EH (cell line): ENCODE measurements around the gene TNS2.
A peak's percentile ranks its signal among the peaks of the same experiment; 100 is the strongest.

ENCODE experiments used
- DNase-seq: peaks from one replicate; pipeline ENCODE4 v3.0.0-alpha.2; 2015; ENCODE audit warnings: low read depth

TNS2 gene

DNA sequence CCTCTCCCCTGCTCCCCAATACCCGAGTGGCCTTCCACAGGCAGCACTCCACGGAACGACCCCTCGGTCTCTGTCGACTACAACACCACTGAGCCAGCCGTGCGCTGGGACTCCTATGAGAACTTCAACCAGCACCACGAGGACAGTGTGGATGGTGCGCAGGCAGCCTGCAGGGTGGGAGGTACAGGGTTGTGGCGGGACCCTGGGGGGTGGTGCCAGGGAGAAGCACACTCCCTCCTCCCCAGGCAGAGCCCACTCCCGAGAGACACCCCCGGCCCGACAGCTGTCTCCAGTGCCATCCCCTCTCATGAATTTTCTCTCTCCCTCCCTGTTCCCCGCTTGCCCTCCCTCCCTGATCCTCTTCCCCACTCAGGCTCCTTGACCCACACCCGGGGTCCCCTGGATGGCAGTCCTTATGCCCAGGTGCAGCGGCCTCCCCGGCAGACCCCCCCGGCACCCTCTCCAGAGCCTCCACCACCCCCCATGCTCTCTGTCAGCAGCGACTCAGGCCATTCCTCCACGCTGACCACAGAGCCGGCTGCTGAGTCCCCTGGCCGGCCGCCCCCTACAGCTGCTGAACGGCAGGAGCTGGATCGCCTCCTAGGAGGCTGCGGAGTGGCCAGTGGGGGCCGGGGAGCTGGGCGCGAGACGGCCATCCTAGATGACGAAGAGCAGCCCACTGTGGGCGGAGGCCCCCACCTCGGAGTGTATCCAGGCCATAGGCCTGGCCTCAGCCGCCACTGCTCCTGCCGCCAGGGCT lies 9.0 kb downstream of the TNS2 start:
- DNase-seq, result no peak

DNA sequence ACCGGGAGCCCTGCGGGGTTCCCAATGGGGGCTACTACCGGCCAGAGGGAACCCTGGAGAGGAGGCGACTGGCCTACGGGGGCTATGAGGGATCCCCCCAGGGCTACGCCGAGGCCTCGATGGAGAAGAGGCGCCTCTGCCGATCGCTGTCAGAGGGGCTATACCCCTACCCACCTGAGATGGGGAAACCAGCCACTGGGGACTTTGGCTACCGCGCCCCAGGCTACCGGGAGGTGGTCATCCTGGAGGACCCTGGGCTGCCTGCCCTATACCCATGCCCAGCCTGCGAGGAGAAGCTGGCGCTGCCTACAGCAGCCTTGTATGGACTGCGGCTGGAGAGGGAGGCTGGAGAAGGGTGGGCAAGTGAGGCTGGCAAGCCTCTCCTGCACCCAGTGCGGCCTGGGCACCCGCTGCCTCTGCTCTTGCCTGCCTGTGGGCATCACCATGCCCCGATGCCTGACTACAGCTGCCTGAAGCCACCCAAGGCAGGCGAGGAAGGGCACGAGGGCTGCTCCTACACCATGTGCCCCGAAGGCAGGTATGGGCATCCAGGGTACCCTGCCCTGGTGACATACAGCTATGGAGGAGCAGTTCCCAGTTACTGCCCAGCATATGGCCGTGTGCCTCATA lies 9.7 kb downstream of the TNS2 start:
- no peak for DNase-seq

DNA sequence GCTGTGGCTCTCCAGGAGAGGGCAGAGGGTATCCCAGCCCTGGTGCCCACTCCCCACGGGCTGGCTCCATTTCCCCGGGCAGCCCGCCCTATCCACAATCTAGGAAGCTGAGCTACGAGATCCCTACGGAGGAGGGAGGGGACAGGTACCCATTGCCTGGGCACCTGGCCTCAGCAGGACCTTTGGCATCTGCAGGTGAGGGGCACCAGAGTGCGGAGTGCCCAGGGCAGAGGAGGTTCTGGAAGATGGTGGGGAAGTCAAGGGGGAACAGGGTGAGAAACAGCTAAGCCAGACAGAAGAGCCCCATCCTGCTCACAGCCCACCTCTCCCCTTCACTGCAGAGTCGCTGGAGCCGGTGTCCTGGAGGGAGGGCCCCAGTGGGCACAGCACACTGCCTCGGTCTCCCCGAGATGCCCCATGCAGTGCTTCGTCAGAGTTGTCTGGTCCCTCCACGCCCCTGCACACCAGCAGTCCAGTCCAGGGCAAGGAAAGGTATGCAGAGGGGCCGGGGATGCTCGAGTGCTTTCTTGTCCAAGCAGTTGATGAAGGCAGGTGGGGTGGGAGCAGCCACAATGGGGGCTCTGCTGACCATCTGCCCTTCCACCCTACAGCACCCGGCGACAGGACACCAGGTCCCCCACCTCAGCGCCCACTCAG lies 10.3 kb downstream of the TNS2 start:
- no peak for DNase-seq

DNA sequence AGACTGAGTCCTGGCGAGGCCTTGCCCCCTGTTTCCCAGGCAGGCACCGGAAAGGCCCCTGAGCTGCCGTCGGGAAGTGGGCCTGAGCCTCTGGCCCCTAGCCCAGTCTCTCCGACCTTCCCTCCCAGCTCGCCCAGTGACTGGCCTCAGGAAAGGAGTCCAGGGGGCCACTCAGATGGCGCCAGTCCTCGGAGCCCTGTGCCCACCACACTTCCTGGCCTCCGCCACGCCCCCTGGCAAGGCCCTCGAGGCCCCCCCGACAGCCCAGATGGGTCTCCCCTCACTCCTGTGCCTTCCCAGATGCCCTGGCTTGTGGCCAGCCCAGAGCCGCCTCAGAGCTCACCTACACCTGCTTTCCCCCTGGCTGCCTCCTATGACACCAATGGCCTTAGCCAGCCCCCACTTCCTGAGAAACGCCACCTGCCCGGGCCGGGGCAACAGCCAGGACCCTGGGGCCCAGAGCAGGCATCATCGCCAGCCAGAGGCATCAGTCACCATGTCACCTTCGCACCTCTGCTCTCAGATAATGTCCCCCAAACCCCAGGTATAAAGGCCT lies 10.9 kb downstream of the TNS2 start:
- DNase-seq, result no peak

DNA sequence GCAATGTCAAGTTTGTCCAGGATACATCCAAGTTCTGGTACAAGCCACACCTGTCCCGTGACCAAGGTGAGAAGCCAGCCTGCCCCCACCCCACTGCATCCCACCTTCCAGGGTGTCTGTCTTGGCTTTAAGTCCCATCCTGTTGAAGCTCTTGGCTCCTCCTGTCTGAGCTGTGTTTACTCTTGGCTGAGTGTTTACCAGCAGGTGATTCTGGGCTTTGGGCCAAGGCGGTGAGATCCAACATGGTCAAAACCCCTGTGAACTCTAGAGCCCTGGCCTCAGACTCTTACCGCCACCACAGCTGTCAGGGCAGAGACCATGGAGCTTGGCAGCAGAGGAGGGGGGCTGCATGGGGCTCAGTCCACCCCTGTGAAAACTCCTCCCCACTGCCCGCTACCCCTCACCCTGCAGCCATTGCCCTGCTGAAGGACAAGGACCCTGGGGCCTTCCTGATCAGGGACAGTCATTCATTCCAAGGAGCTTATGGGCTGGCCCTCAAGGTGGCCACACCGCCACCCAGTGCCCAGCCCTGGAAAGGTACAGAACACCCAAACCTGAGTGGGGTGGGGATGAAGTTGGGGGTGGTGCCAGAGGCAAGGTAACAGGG lies 11.6 kb downstream of the TNS2 start:
- DNase-seq, result no peak

DNA sequence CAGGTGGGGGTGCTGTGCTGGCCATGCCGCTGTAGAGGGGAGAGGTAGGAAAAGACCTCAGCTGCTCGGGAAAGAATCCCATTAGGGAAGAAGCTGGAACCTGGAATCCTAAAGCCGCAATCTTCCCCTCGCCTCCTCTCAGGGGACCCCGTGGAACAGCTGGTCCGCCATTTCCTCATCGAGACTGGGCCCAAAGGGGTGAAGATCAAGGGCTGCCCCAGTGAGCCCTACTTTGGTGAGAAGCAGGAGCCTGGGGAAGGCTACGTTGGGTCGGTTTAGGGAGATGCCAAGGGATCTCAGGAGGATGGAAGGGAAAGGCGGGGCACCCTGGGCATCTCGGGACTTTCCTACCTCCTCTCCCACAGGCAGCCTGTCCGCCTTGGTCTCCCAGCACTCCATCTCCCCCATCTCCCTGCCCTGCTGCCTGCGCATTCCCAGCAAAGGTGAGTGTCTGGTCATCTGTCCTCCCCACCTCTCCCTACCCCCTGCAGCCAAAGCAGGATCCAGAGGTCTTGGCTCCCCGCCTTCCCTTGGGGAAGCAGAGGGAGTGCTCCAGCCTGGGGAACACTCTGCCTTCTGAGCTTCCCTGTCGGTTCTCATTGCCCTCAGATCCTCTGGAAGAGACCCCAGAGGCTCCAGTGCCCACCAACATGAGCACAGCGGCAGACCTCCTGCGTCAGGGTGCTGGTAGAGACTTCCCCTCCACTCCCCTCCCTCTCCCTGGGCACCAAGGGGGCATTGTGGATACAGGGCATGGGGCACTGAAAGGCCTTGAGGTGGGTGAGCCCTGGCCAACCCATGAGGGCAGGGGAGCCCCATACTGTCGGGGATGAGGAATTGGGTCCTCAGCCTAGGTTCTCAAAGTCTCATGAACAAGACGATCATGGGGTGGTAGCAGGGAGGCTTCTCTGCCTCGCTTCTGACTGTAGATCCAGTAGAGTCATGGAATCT lies 12.4 kb downstream of the TNS2 start:
- DNase-seq, result no peak

DNA sequence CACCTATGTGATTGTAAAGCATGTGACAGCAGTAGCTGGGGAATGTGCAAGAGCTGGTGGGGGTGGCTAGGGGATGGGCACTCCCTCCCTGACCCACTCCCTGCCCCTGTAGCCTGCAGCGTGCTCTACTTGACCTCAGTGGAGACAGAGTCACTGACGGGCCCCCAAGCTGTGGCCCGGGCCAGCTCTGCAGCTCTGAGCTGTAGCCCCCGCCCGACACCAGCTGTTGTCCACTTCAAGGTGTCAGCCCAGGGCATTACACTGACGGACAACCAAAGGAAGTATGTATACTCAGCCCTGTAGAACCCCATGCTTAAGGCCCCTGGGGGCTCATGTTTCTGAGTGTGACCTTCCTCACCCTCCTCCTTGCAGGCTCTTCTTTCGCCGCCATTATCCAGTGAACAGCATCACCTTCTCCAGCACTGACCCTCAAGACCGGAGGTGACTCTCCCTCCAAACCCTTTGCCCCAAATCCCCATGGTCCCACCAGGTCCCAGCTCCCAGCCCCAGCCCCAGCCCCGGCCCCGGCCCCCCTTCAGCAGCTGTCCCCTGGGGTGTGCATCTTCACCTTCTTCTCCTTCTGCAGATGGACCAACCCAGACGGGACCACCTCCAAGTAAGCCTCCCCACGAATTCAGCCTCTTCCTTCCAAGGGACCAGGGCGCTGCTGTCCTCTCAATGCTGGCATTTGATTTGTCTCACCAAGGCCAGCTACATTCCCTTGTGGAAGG lies 13.3 kb downstream of the TNS2 start:
- DNase-seq, result no peak

DNA sequence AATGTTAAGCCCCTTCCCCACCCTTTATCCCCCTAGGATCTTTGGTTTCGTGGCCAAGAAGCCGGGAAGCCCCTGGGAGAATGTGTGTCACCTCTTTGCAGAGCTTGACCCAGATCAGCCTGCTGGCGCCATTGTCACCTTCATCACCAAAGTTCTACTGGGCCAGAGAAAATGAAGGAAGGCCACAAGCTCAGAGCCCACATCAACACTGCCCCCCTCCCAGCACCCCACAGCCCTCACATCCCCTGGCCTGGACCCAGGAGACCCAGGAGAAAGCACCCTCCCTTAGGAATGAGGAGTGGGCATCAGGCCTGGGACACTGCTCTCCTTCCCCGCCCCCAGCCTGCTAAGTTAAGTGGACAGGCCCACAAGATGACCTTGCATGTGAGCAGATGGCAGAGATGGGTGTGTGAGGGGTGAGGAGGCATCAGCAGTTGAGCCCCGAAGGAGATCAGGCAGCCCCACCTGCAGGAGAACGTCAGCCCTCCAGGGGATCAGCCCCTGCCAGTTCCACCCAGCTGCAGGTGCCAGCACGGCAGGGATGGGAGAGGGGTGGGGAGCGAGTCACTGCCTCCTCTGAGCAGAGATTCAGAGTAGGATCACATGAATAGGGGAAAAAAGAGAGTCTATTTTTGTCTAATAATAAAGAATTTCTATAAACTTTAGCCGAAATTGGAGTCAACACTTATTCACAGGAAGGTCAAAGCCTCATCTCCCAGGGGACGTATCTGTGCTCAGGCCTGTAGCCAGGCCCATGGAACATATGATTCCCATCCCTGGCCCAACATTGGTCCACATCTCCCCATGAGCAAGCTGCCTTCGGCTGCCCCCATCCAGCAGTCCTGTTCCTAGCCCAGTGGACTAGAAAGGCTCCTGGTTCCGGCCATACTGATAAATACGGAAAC lies 14.1 kb downstream of the TNS2 start:
- DNase-seq, result peak; percentile 78

DNA sequence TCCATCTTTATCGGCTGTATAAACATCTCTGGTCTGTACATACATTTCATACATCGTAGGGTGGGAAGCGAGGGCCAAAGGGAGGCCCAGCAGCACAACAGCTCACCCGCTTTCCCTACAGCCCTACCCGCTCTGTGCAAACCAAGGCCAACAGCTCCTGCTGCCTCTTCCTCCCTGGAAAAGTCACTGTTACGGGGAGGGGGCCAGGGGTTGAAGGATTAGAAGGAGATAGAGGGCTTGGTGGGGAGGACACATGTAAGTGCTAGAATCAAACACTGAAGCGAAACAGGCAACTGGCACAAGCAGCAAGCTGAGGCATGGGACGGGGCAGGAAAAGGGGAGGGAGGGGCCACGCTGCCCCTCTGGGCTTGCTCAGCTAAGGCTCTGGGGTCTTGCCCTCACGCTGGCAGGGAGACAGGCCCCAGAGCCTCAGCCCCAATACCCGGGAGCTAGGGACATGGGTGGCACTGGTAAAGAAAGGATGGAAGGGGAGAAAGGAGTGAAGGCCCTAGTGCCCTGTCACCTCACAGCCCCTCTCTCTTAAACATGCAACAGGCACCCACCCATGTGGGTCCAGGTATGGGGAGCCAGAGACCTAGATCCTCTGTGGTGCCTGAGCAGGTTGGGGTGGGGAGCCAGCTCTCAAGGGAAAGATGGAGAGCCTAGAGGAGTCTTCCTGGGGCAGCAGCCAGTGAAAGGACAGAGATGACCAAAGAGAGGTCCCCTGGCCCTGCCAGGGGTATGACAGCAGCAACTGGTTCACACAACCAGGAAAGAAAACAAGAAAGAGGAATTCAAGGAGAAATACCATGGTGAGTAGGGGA lies 15.0 kb downstream of the TNS2 start:
- no peak for DNase-seq

DNA sequence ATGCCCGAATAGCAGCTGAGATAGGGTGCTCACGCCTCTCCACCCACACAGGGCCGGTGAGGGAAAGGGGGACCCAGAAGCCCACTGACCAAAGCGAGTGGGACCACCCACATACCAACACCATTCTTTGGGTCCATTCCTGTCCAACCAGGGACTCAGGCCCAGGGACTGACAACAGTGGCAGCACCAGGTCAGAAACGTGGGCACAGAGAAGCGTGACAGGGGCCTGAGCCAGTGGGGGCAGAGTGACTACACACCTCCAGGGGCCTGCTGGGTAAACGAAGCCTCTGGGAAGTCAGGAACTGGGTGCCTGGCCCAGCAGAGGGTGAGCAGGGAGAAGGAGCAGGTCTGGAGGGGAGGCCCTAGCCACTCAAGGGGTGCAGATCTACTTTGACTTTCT lies 15.6 kb downstream of the TNS2 start:
- peak; percentile 21 for DNase-seq

DNA sequence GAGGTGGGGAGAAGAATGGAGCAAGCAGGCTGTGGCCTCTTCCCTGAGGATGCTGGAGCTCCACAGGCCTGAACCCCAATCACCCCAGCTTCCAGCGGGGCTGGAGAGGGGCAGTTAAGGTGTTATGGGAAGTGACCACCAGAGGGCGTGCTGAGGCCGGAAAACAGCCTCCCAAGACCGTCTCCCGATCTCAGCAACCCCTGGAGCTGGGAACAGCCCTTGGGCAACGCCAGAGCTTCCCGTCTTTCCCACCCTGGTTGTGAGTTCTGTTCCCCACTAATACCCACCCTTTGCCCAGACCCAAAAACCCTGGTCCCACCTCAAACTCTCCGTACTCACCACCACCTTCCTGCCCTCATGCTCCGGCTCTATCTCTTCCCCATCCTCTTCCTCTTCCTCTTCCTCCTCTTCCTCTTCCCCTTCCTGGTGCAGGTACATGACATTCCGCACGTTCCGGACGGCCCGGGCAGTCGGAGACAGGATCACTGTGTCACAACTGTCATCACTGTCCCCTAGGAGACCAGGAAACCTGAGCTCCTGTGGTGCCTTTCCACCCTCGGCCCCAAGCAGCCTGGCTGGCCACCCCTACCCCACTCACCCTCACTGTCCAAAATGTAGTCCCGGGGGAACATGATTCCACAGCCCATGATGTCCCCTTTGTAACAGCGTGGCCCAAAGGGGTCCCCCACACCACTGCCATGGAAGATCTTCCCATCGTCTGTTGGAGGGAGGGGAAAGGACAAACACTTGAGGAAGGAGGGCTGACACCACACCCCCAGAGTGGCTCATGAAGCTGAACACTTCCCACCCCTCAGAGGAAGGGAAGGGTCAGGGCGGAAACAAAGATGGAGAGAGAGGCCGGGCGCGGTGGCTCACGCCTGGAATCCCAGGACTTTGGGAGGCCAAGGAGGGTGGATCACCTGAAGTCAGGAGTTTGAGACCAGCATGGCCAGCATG lies 16.4 kb downstream of the TNS2 start:
- peak; percentile 87 for DNase-seq

DNA sequence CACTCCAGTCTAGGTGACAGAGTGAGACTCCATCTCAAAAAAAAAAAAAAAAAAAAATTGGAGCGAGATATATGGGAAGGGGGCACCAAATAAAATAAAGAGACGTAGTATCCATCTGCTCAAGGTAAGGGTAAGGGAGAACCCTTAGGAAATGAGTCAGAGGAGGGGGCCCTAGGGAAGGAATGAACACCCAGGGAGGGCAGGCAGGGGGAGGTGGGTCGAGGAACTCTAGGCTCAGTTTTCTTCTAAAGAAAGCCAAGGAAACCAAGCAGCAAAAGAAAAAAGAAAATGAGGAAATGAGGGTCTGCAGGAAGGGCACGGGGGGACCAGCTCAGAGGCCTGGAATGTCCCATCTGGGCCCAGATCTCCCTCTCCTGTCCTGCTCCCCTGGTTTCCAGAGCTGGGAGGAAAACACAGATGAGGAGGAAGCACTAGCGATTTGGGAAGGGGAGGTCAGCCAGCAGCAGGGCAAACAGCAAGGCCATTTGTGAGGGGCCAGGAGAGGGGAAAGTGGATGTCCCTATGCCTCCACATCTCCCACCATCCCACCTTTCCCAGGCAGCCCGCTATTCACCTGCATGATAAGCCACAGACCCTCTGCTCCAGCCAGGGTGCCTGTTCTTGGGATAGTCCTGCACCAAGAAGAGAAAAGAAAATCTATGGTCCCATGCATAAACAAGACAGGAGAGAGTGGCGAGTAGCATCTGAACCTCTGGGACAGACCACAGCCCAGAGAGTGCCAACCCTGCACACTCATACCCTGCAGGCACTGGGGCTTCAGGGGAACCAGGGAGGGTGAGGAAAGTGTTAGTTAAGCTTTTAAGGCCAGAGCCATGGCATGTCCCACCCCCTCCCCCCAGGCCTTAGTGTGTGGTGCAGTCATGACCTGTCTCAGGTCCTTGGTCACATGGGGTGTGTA lies 17.5 kb downstream of the TNS2 start:
- peak; percentile 52 for DNase-seq

DNA sequence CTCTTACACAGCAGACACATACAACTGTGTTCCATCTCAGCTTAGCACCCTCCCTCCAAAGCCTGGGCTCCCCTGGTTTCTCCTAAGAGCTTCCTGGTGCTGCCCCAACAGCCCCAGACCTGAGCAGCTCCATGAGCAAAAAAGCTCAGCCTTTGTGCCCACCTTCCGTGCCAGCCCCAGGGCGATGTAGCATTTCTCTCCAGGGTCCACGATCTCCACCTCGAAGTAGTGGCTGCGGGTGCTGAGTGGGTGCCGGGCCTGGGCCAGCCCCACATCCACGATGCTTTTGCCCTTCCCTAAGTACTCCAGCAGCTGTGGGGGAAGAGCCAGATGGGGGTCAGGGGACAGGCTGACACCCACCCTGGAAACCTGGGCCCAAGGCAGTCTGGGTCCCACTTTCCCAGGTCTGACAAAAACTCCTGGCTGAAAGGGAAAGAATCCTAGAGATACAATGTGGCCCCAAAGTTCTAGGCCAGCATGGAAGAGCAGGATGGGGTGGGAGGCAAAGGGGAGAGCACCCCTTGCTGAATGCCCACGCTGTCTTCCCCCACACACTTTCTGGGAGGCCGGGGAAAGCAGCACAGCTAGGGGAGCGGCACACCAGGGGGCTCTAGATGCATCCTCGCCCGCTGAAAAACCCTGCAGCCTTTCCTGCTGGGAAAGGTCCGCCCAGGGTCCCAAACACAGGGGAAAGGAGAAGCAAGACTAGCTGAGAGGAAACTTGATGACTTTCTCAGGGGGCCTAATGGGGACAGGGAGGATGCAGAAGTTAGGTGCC lies 18.3 kb downstream of the TNS2 start:
- no peak for DNase-seq

DNA sequence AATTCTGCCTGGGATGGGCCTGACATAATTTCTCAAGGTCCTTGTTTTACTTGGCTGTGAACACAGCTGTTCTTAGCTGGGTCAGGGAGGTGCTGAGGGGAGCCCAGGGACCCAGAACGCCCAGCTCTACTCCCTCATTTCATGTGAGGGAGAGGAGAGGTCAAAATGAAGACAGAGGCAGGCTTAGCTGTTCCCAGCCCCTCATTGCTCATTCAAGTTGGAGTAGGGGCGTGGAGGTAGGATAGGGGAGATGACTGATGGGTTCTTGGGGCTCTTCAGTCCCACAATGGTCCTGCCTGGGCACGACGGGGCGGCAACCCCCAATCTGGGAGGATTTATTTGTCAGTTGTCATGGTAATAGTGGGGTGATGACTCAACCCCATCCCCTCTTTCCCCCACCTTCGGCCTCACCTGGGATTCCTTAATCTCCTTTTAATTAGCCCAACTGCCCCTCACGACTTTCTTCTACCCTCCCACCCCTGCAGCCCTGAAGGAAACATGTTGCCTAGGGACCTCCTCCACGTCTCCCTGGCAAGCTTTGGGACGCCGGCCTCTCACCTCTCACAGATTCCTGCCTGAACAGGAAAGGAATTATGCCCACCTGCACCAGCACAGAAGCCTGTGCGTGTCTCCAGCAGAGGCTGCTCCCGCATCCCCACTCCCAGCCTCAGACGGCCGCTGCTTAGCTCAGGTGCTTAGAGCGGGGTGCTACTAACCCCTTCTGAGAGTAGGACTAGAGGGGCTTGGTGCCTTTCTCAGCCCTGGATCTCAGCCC lies 19.1 kb downstream of the TNS2 start:
- peak; percentile 15 for DNase-seq
